ENCODE results near the gene UNK.

GRCh38 chr17:75740215-75740614 lies 44.4 kb upstream of the UNK start:
- TF ChIP-seq CTCF (IDR thresholded peaks at IDR 0.05) (no peak), EP300 (IDR thresholded peaks at IDR 0.05) (no peak)
